ENCODE data around the gene EIF3B. TPM values are rescaled to one million over a fixed set of nuclear protein-coding genes. Genes with fewer than 3 reads are reported as not detected.
"Not testable (repeated sequence)": the region's sequence is repeated elsewhere in the genome, so short reads cannot be mapped to it uniquely, and the experiment has no call there.

EIF3B gene
- total RNA-seq, 1 donor from 2014 or later = 213 TPM

DNA sequence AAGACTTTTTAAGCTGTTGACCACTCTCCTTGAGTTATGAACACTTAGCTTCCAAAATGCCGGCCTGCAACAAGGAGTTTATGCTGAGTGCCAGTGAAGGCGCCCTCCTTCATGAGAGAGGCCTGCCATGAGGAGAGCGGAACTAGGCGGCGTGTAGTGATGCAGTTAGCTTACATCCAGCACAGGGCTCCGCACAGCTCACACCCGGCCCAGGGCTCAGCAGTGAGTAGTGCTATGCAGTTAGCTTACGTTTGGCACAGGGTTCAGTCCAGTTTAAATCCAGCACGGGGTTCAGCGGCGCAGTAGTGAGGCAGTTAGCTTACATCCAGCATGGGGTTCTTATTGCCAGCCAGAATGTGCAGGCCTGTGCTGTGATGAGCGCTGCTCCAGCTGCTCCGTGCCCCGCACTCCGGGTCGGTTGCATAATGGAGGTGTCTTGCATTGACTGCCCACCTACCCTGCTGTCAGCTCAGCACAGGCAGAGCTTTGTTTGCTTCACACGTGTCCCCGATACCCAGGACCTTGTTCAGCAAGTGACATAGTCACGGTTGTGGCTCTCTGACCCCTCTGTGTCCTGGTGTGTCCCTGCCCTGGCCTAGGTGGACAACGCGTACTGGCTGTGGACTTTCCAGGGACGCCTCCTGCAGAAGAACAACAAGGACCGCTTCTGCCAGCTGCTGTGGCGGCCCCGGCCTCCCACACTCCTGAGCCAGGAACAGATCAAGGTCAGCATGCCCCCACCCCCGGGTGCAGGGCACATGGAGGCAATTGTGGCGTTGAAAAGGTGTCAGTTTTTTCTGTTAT lies 21.9 kb downstream of the EIF3B start:
- Mint-ChIP-seq H3K27me3 (ENCODE audit: low read depth, unreplicated experiment) (no peaks in the 10 kb centered on the region), H3K4me1 (ENCODE audit: low read depth, unreplicated experiment) (peaks cover 2% of the 10 kb centered on the region), H3K36me3 (ENCODE audit: low read depth, unreplicated experiment) (peaks cover 36% of the 10 kb centered on the region), H3K4me3 (ENCODE audit: unreplicated experiment) (no peak overlapping the region), H3K9me3 (ENCODE audit: unreplicated experiment) (no peaks in the 10 kb centered on the region), H3K27ac (ENCODE audit: unreplicated experiment) (no peak overlapping the region)
- Histone ChIP-seq H3K79me2 (ENCODE audit: insufficient read depth, low read length) (peaks cover 64% of the 10 kb centered on the region), H2AFZ (ENCODE audit: low read depth, low read length) (no peak overlapping the region), H3K9me3 (ENCODE audit: insufficient read depth, low read depth, low read length) (no peaks in the 10 kb centered on the region), H4K20me1 (ENCODE audit: insufficient read depth, low read length) (peaks cover 97% of the 10 kb centered on the region), H3K4me2 (ENCODE audit: low read length) (no peak overlapping the region), H3K36me3 (ENCODE audit: insufficient read depth, low read length) (peaks cover 67% of the 10 kb centered on the region), H3K27me3 (ENCODE audit: insufficient read depth, low read length) (no peaks in the 10 kb centered on the region), H3K9ac (ENCODE audit: low read length) (no peak overlapping the region), H3K4me3 (ENCODE audit: insufficient read depth, low read depth, low read length) (no peak overlapping the region), H3K4me1 (ENCODE audit: insufficient read depth, low read length) (no peaks in the 10 kb centered on the region), H3K27ac (ENCODE audit: low read depth, low read length) (no peak overlapping the region)
- TF ChIP-seq CTCF (IDR thresholded peaks at IDR 0.05; ENCODE audit: insufficient read depth, low read depth, low read length) = no peak
- no peak for TF ChIP-seq EZH2 (IDR thresholded peaks at IDR 0.05; ENCODE audit: insufficient read depth, low read length)
- no peak for FAIRE-seq
- DNase-seq (ENCODE audit: low read depth) = no peak

DNA sequence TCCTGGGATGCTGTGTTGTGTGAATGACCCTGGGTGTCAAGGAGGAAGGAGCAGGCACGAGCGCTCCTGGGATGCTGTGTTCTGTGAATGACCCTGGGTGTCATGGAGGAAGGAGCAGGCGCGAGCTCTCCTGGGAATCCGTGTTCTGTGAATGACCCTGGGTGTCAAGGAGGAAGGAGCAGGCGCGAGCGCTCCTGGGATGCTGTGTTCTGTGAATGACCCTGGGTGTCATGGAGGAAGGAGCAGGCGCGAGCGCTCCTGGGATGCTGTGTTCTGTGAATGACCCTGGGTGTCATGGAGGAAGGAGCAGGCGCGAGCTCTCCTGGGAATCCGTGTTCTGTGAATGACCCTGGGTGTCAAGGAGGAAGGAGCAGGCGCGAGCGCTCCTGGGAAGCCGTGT lies 22.9 kb downstream of the EIF3B start:
- H3K4me1 ChIP-seq (ENCODE audit: insufficient read depth, low read length); H3K27ac ChIP-seq (ENCODE audit: low read depth, low read length); H3K27me3 ChIP-seq (ENCODE audit: insufficient read depth, low read length); H3K27ac Mint-ChIP-seq (ENCODE audit: unreplicated experiment); DNase-seq (ENCODE audit: low read depth); H3K27me3 Mint-ChIP-seq (ENCODE audit: low read depth, unreplicated experiment); H3K4me2 ChIP-seq (ENCODE audit: low read length); H3K4me3 Mint-ChIP-seq (ENCODE audit: unreplicated experiment); H3K4me1 Mint-ChIP-seq (ENCODE audit: low read depth, unreplicated experiment); H2AFZ ChIP-seq (ENCODE audit: low read depth, low read length); H3K9ac ChIP-seq (ENCODE audit: low read length); H3K4me3 ChIP-seq (ENCODE audit: insufficient read depth, low read depth, low read length); FAIRE-seq; H3K9me3 Mint-ChIP-seq (ENCODE audit: unreplicated experiment); H3K9me3 ChIP-seq (ENCODE audit: insufficient read depth, low read depth, low read length): not testable (repeated sequence)
- H4K20me1 ChIP-seq (ENCODE audit: insufficient read depth, low read length) = peaks cover 95% of the 10 kb centered on the region
- H3K36me3 ChIP-seq (ENCODE audit: insufficient read depth, low read length) = peaks cover 58% of the 10 kb centered on the region
- H3K79me2 ChIP-seq (ENCODE audit: insufficient read depth, low read length) = peaks cover 59% of the 10 kb centered on the region
- H3K36me3 Mint-ChIP-seq (ENCODE audit: low read depth, unreplicated experiment) = peaks cover 32% of the 10 kb centered on the region

GRCh38 chr7:2378125-2378524 lies 23.5 kb downstream of the EIF3B start:
- not testable (repeated sequence) for H3K4me1 ChIP-seq (ENCODE audit: insufficient read depth, low read length); H3K27ac Mint-ChIP-seq (ENCODE audit: unreplicated experiment); H3K4me3 Mint-ChIP-seq (ENCODE audit: unreplicated experiment); H3K4me2 ChIP-seq (ENCODE audit: low read length); H3K9ac ChIP-seq (ENCODE audit: low read length); H2AFZ ChIP-seq (ENCODE audit: low read depth, low read length); H3K4me3 ChIP-seq (ENCODE audit: insufficient read depth, low read depth, low read length); DNase-seq (ENCODE audit: low read depth); H3K27ac ChIP-seq (ENCODE audit: low read depth, low read length); FAIRE-seq; H3K27me3 ChIP-seq (ENCODE audit: insufficient read depth, low read length); H3K9me3 Mint-ChIP-seq (ENCODE audit: unreplicated experiment); H3K4me1 Mint-ChIP-seq (ENCODE audit: low read depth, unreplicated experiment); H3K27me3 Mint-ChIP-seq (ENCODE audit: low read depth, unreplicated experiment); H3K9me3 ChIP-seq (ENCODE audit: insufficient read depth, low read depth, low read length)
- H4K20me1 ChIP-seq (ENCODE audit: insufficient read depth, low read length) = peaks cover 89% of the 10 kb centered on the region
- H3K36me3 Mint-ChIP-seq (ENCODE audit: low read depth, unreplicated experiment) = peaks cover 33% of the 10 kb centered on the region
- H3K79me2 ChIP-seq (ENCODE audit: insufficient read depth, low read length) = peaks cover 57% of the 10 kb centered on the region
- peaks cover 53% of the 10 kb centered on the region for H3K36me3 ChIP-seq (ENCODE audit: insufficient read depth, low read length)
